SK-N-SH (cell line): Measurements from ENCODE around the gene MAML3. TPM values are rescaled to one million over a fixed set of nuclear protein-coding genes. Genes with fewer than 3 reads are reported as not detected.

Experiments
- CTCF ChIA-PET: fragments of 300-600, 350-600 bp; formaldehyde crosslinking; extraction: SDS; loops from one replicate; lab custom pipeline; 2021; lab: Yijun Ruan, JAX
- POLR2A ChIA-PET: fragments of 350-600 bp; sonication (Branson Sonifier 250); formaldehyde crosslinking; extraction: SDS; loops from one replicate; lab custom pipeline; 2020; ENCODE audit warnings: antibody characterized with exemption, inconsistent platforms; lab: Yijun Ruan, JAX
- DNase-seq: peaks from one replicate; pipeline ENCODE4 v3.0.0; 2012
- H2AFZ ChIP-seq: fragments of 200-600 bp; sonication (generic); 2 replicates; pipeline ENCODE4 v1.8.1; 2016; ENCODE audit warnings: antibody characterized with exemption, mild to moderate bottlenecking, low read depth
- H3F3A ChIP-seq: fragments of 200-600 bp; sonication (generic); replicated peaks from 2 replicates; pipeline ENCODE3; 2016; ENCODE audit warnings: antibody characterized with exemption, mild to moderate bottlenecking; ENCODE audit not compliant: insufficient read depth
- H3K27ac ChIP-seq, 2 experiments: fragments of 200-500 bp in 1 of 2; fragments of 200-600 bp in 1 of 2; sonication (Bioruptor generic) in 1 of 2; sonication (generic), shearing (Covaris generic) in 1 of 2; 2 replicates each; pipeline versions ENCODE4 v1.5.1 to v1.6.1; 2014 to 2016; ENCODE audit warnings: low read depth in 2 of 2, inconsistent platforms in 1 of 2, low read length in 1 of 2, mild to moderate bottlenecking in 1 of 2, mixed read lengths in 1 of 2
- H3K27me3 ChIP-seq: fragments of 200-600 bp; sonication (generic), shearing (Covaris generic); 2 replicates; pipeline ENCODE4 v1.6.1; 2016; ENCODE audit warnings: mixed run types; ENCODE audit not compliant: insufficient read depth
- H3K36me3 ChIP-seq, 2 experiments: fragments of 200-500 bp in 1 of 2; fragments of 200-600 bp in 1 of 2; sonication (Bioruptor generic) in 1 of 2; sonication (generic) in 1 of 2; replicated peaks in 1 of 2; 2 replicates each; pipeline versions ENCODE3 to v1.5.1; 2014 to 2016; ENCODE audit warnings: low read length in 1 of 2, mild to moderate bottlenecking in 1 of 2; ENCODE audit not compliant: insufficient read depth in 2 of 2, control insufficient read depth in 1 of 2
- H3K4me1 ChIP-seq, 2 experiments: fragments of 200-500 bp in 1 of 2; fragments of 200-600 bp in 1 of 2; sonication (Bioruptor generic) in 1 of 2; sonication (generic), shearing (Covaris generic) in 1 of 2; 2 replicates each; pipeline versions ENCODE4 v1.5.1 to v1.6.1; 2014 to 2016; ENCODE audit warnings: low read depth in 1 of 2, low read length in 1 of 2, mixed run types in 1 of 2; ENCODE audit not compliant: insufficient read depth in 2 of 2, control insufficient read depth in 1 of 2
- H3K4me2 ChIP-seq: fragments of 200-600 bp; sonication (generic), shearing (Covaris generic); 2 replicates; pipeline ENCODE4 v1.6.1; 2017; ENCODE audit warnings: mixed run types
- H3K4me3 ChIP-seq, 2 experiments: fragments of 200-500 bp in 1 of 2; fragments of 200-600 bp in 1 of 2; sonication (Bioruptor generic) in 1 of 2; sonication (generic), shearing (Covaris generic) in 1 of 2; 2 replicates each; pipeline versions ENCODE4 v1.5.1 to v1.8.1; 2014 to 2016; ENCODE audit warnings: low read depth in 2 of 2, inconsistent platforms in 1 of 2, low read length in 1 of 2, mild to moderate bottlenecking in 1 of 2, mixed read lengths in 1 of 2, moderate library complexity in 1 of 2
- H3K79me2 ChIP-seq: fragments of 200-600 bp; sonication (generic); 2 replicates; pipeline ENCODE4 v1.8.1; 2017; ENCODE audit warnings: mild to moderate bottlenecking; ENCODE audit not compliant: insufficient read depth
- H3K9ac ChIP-seq: fragments of 200-600 bp; sonication (generic); 2 replicates; pipeline ENCODE4 v1.6.1; 2017; ENCODE audit warnings: mixed run types
- H3K9me2 ChIP-seq: fragments of 200-600 bp; sonication (generic); 2 replicates; pipeline ENCODE4 v1.6.1; 2017; ENCODE audit warnings: mixed run types
- H3K9me3 ChIP-seq: fragments of 200-600 bp; sonication (generic); 2 replicates; pipeline ENCODE4 v1.6.1; 2017; ENCODE audit warnings: mixed run types, mild to moderate bottlenecking, moderate library complexity
- H4K20me1 ChIP-seq: fragments of 200-600 bp; sonication (generic); 2 replicates; pipeline ENCODE4 v1.6.1; 2017; ENCODE audit warnings: mild to moderate bottlenecking, mixed run types; ENCODE audit not compliant: insufficient read depth
- CHD2 ChIP-seq: fragments of 150-350 bp; IDR thresholded peaks from 2 replicates; pipeline ENCODE4 v1.6.1; 2018; ENCODE audit warnings: low read length; ENCODE audit not compliant: partially characterized antibody
- ELF1 ChIP-seq: IDR thresholded peaks from 2 replicates; pipeline ENCODE4 v1.4.0; 2012
- EZH2phosphoT487 ChIP-seq: fragments of 200-600 bp; sonication (generic); IDR thresholded peaks from 2 replicates; pipeline ENCODE4 v1.6.1; 2017; ENCODE audit warnings: low read depth, mixed run types, mild to moderate bottlenecking, antibody characterized with exemption, moderate library complexity, borderline replicate concordance
- GABPA ChIP-seq: IDR thresholded peaks from 2 replicates; pipeline ENCODE4 v1.4.0; 2012; ENCODE audit warnings: low read depth, mild to moderate bottlenecking
- GATA2 ChIP-seq: sonication (generic); formaldehyde crosslinking; IDR thresholded peaks from 2 replicates; pipeline ENCODE4 v1.5.0; 2020; ENCODE audit warnings: mild to moderate bottlenecking, missing genetic modification reagents
- JUND ChIP-seq: IDR thresholded peaks from 2 replicates; pipeline ENCODE4 v1.4.0; 2012
- MAX ChIP-seq: IDR thresholded peaks from 2 replicates; pipeline ENCODE4 v1.4.0; 2012; ENCODE audit warnings: low read depth
- NRF1 ChIP-seq: IDR thresholded peaks from 2 replicates; pipeline ENCODE4 v1.6.1; 2012; ENCODE audit warnings: low read depth, mild to moderate bottlenecking, low read length
- PBX3 ChIP-seq: IDR thresholded peaks from 2 replicates; pipeline ENCODE4; 2012
- RAD21 ChIP-seq: IDR thresholded peaks from 2 replicates; pipeline ENCODE4 v1.6.1; 2012; ENCODE audit warnings: mild to moderate bottlenecking, low read length
- RCOR1 ChIP-seq: fragments of 150-350 bp; IDR thresholded peaks from 2 replicates; pipeline ENCODE4 v1.6.1; 2017; ENCODE audit warnings: antibody characterized with exemption, low read length
- RFX5 ChIP-seq: IDR thresholded peaks from 2 replicates; pipeline ENCODE4 v1.6.1; 2012; ENCODE audit warnings: mild to moderate bottlenecking, improper control_type of control experiment, low read length
- SIN3A ChIP-seq: IDR thresholded peaks from 2 replicates; pipeline ENCODE4 v1.6.1; 2012; ENCODE audit warnings: low read depth, mild to moderate bottlenecking, low read length, moderate library complexity, borderline replicate concordance
- TAF1 ChIP-seq: IDR thresholded peaks from 2 replicates; pipeline ENCODE4 v1.6.1; 2012; ENCODE audit warnings: low read depth, mild to moderate bottlenecking, low read length, moderate library complexity, borderline replicate concordance
- TCF12 ChIP-seq: IDR thresholded peaks from 2 replicates; pipeline ENCODE4 v1.4.0; 2012
- USF1 ChIP-seq: IDR thresholded peaks from 2 replicates; pipeline ENCODE4 v1.4.0; 2012; ENCODE audit warnings: low read depth, borderline replicate concordance
- YY1 ChIP-seq: IDR thresholded peaks from 2 replicates; pipeline ENCODE4 v1.4.0; 2012; ENCODE audit warnings: low read depth, mild to moderate bottlenecking
- WGBS: methylation state at CpG from one replicate; pipeline ENCODE4 v1.1.6; 2017; ENCODE audit warnings: low lambda C conversion rate; 5-methylcytosine and 5-hydroxymethylcytosine counted together
- polyA plus RNA-seq, 3 experiments: library from polyadenylated mRNA; depleted of rRNA; stranded (reverse); fragments of >200 nt; gene quantifications; 2 replicates each; pipeline ENCODE4 v1.2.3, GENCODE V29; 2012
- TF ChIP-seq, protein P1 (sequence below): fragments of 150-350 bp; IDR thresholded peaks from 2 replicates; pipeline ENCODE4 v1.6.1; 2017; ENCODE audit warnings: antibody characterized with exemption, low read length, low read depth, borderline replicate concordance

MAML3 gene
- polyA plus RNA-seq, 1 of the 3 experiments (the other 2 are of a cell fraction) = 5.3 TPM

DNA sequence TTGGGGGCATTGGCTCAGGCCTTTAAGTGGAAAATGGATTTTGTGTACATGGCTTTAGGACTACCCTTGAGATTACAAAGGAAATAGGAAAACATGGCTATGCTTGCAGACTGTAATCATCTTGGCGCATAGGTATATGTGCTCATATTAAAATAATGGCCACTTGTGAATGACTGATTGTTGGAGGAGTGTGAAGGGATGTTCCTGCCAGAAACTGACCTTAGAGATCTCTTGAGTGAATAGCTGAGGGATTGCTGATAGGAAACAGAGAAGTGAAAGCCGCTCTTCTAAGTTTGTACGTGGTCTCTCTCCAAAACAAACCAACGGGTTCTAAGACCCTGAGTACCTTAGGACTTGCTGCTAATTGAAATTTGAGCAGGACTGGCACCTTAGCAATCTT is 302.3 kb downstream of the MAML3 start:
- 94% methylated on average over 3 of the region's 4 CpGs for WGBS
- peaks cover 0 to 50% of the 10 kb centered on the region in 2 experiments; a peak in 3 of 4 replicates for H3K4me1 ChIP-seq
- H3F3A ChIP-seq = no peaks in the 10 kb centered on the region
- no peaks in the 10 kb centered on the region for H3K27me3 ChIP-seq
- H4K20me1 ChIP-seq = no peaks in the 10 kb centered on the region
- no peak overlapping the region for H3K4me2 ChIP-seq
- H3K79me2 ChIP-seq = no peaks in the 10 kb centered on the region
- no peak overlapping the region for H3K4me3 ChIP-seq
- H3K36me3 ChIP-seq = peaks cover 0 to 5% of the 10 kb centered on the region in 2 experiments
- H3K9ac ChIP-seq = no peak overlapping the region
- ChIA-PET POLR2A (no interaction called here), CTCF (no interaction called here)
- H3K27ac ChIP-seq = peak overlapping the region in 1 of 2 experiments; percentile 94; a peak in 2 of 4 replicates
- DNase-seq = no peak
- TF ChIP-seq USF1 (no peak), RAD21 (no peak), SIN3A (no peak), ELF1 (no peak), RFX5 (no peak), TAF1 (no peak), GABPA (no peak), JUND (no peak), TCF12 (no peak), GATA2 (CRISPR knock-in tag) (no peak), NRF1 (no peak)
- H2AFZ ChIP-seq = no peak overlapping the region
- no peaks in the 10 kb centered on the region for H3K9me2 ChIP-seq
- no peaks in the 10 kb centered on the region for H3K9me3 ChIP-seq

GRCh38 chr4:139851133-139851532 is 302.9 kb downstream of the MAML3 start:
- H3K4me1 ChIP-seq = peaks cover 0 to 45% of the 10 kb centered on the region in 2 experiments; a peak in 2 of 4 replicates
- no peaks in the 10 kb centered on the region for H3F3A ChIP-seq
- no peaks in the 10 kb centered on the region for H3K9me2 ChIP-seq
- POLR2A ChIA-PET = interaction anchor here (0.8 kb wide), 1 partner anchor 303 kb away, joined by 3 read pairs; the partner anchor contains the start of gene MAML3
- H3K79me2 ChIP-seq = no peaks in the 10 kb centered on the region
- peak overlapping the region in 1 of 2 experiments; percentile 94; a peak in 2 of 4 replicates for H3K27ac ChIP-seq
- H3K4me3 ChIP-seq = no peak overlapping the region
- no peaks in the 10 kb centered on the region for H3K27me3 ChIP-seq
- H3K36me3 ChIP-seq = peaks cover 0 to 5% of the 10 kb centered on the region in 2 experiments
- no peak overlapping the region for H3K4me2 ChIP-seq
- no peak overlapping the region for H2AFZ ChIP-seq
- H3K9me3 ChIP-seq = no peaks in the 10 kb centered on the region
- no peak for DNase-seq
- CTCF ChIA-PET = interaction anchor here (0.8 kb wide), 1 partner anchor 117 kb away, joined by 3 read pairs; no protein-coding TSS in a partner anchor
- TF ChIP-seq MAX (no peak), YY1 (no peak), PBX3 (no peak), GABPA (no peak), RAD21 (no peak), CHD2 (no peak), EZH2phosphoT487 (no peak), RCOR1 (no peak)
- TF ChIP-seq, protein P1, sequence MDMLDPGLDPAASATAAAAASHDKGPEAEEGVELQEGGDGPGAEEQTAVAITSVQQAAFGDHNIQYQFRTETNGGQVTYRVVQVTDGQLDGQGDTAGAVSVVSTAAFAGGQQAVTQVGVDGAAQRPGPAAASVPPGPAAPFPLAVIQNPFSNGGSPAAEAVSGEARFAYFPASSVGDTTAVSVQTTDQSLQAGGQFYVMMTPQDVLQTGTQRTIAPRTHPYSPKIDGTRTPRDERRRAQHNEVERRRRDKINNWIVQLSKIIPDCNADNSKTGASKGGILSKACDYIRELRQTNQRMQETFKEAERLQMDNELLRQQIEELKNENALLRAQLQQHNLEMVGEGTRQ = no peak
- no peak overlapping the region for H3K9ac ChIP-seq
- 100% methylated on average over 2 of the region's 2 CpGs for WGBS
- no peaks in the 10 kb centered on the region for H4K20me1 ChIP-seq
